ENCODE results near the gene CFAP90. TPM values are rescaled to one million over a fixed set of nuclear protein-coding genes. Genes with fewer than 3 reads are reported as not detected.

CFAP90 gene
- total RNA-seq, 1 donor from 2014 or later: not detected

DNA sequence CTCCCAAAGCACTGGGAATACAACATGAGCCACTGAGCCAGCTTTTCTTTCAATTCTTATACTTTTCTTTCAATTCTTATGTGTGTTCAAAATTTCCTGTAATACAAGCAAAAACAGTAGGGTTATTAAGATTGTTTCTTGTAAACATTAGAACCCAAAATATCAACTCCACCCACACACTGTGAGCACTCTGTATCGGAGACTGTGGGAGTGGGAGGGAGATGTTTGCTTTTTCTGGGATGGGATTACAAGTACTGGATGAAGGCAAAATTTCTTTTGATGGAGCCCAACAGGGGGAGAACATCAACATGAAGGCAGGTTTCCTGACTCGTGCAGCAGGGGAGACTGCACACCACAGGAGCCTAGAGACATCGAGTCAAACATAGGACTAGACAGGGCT, 4.7 kb upstream of the CFAP90 start:
- Histone ChIP-seq H3K36me3 (ENCODE audit: control insufficient read depth, insufficient read depth, low read length) (peaks cover 1% of the 10 kb centered on the region), H3K27me3 (ENCODE audit: control insufficient read depth, insufficient read depth, low read length) (peaks cover 3% of the 10 kb centered on the region), H3K4me3 (ENCODE audit: low read depth, low read length) (no peak overlapping the region)
- TF ChIP-seq, protein P1, sequence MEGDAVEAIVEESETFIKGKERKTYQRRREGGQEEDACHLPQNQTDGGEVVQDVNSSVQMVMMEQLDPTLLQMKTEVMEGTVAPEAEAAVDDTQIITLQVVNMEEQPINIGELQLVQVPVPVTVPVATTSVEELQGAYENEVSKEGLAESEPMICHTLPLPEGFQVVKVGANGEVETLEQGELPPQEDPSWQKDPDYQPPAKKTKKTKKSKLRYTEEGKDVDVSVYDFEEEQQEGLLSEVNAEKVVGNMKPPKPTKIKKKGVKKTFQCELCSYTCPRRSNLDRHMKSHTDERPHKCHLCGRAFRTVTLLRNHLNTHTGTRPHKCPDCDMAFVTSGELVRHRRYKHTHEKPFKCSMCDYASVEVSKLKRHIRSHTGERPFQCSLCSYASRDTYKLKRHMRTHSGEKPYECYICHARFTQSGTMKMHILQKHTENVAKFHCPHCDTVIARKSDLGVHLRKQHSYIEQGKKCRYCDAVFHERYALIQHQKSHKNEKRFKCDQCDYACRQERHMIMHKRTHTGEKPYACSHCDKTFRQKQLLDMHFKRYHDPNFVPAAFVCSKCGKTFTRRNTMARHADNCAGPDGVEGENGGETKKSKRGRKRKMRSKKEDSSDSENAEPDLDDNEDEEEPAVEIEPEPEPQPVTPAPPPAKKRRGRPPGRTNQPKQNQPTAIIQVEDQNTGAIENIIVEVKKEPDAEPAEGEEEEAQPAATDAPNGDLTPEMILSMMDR (IDR thresholded peaks at IDR 0.05; ENCODE audit: insufficient read depth, low read length, poor library complexity, severe bottlenecking): no peak
- no peak for DNase-seq (ENCODE audit: low read depth)

DNA sequence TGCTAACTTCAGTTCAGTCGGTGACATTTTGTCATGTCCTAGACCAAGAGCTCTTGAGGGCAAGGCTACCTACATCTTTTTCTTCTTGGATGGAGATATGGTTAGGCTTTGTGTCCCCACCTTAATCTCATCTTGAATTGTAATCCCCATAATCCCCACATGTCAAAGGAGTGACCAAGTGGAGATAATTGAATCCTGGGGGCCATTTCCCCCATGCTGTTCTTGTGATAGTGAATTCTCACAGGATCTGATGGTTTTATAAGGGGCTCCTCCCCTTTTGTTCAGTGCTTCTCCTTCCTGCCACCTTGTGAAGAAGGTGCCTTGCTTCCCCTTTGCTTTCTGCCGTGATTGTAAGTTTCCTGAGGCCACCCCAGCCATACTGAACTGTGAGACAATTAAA, 2.1 kb upstream of the CFAP90 start:
- peaks cover 12% of the 10 kb centered on the region for H3K27me3 ChIP-seq (ENCODE audit: control insufficient read depth, insufficient read depth, low read length)
- TF ChIP-seq, protein P1 (IDR thresholded peaks at IDR 0.05; ENCODE audit: insufficient read depth, low read length, poor library complexity, severe bottlenecking): no peak
- no peak overlapping the region for H3K4me3 ChIP-seq (ENCODE audit: low read depth, low read length)
- DNase-seq (ENCODE audit: low read depth): no peak
- H3K36me3 ChIP-seq (ENCODE audit: control insufficient read depth, insufficient read depth, low read length): no peaks in the 10 kb centered on the region

DNA sequence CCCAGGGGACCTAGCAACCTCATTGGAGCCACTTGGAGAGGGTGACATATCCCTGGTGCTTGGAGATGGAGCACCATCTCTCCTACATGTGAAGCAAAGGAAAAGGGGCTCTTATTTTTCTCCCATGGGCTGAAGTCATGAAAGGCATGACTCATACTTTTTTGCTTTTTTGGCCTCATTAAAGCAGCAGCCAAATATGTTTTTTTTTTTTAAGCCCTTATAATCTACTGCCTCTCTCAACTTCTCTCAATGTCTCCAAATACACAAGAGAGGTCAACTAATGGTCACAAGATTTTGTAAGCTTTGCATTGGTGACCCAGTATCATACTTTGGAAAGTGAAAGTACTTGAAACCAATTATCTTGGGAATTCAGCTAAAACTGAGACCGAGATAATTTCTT, 1.6 kb upstream of the CFAP90 start:
- no peak for DNase-seq (ENCODE audit: low read depth)
- TF ChIP-seq, protein P1 (IDR thresholded peaks at IDR 0.05; ENCODE audit: insufficient read depth, low read length, poor library complexity, severe bottlenecking): no peak
- peaks cover 12% of the 10 kb centered on the region for H3K27me3 ChIP-seq (ENCODE audit: control insufficient read depth, insufficient read depth, low read length)
- no peaks in the 10 kb centered on the region for H3K36me3 ChIP-seq (ENCODE audit: control insufficient read depth, insufficient read depth, low read length)
- no peak overlapping the region for H3K4me3 ChIP-seq (ENCODE audit: low read depth, low read length)

DNA sequence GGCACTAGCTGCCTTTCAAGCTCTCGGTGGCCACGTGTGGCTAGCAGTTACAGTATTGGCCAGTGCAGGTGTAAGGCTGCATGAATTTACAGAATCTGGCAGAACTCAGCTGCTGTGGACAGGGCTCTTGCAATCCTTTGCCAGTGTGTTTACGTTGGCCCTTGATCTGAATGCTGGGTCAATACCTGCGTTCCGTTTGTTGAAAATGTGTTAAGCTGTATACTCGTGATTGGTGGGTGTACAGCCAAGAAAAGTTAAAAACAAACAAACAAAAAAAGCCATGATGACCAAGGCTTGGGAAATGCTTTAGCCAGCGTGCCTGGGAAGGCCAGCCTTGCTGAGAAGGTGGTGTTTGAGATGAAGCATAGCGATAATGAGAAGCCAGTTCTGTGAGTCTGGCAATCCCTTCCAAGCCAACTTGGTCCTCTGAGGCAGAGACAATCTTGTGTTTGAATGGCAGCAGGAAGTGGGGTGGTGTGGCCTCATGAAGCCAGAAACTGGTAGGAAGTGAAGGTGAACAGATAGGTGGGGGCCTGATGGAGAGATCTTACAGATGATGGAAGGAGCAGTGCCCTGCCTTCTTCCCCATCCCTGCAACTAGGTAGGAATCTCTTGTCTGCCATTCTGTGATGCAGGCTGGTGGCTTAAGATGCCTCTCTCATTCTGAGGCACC, 820 bp upstream of the CFAP90 start:
- TF ChIP-seq, protein P1 (IDR thresholded peaks at IDR 0.05; ENCODE audit: insufficient read depth, low read length, poor library complexity, severe bottlenecking): no peak
- H3K4me3 ChIP-seq (ENCODE audit: low read depth, low read length): no peak overlapping the region
- DNase-seq (ENCODE audit: low read depth): no peak

DNA sequence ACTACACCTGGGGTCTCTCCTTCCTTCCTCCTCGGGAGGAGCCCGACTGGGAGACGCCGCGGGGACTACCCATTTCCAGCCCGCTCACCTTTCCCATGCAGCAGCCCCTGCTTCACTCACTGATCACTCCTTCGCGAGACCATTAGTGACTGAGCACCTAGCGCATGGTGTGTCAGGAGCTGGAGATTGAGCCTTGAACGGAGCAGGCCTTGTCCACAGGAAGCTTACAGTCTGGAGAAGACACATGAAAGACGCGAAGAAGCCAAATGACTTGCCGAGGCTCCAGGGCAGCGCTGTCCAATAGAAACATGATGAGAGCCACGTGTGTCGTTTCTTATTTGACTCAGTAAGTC, 283 bp upstream of the CFAP90 start:
- TF ChIP-seq, protein P1 (IDR thresholded peaks at IDR 0.05; ENCODE audit: insufficient read depth, low read length, poor library complexity, severe bottlenecking): no peak
- H3K36me3 ChIP-seq (ENCODE audit: control insufficient read depth, insufficient read depth, low read length): no peaks in the 10 kb centered on the region
- peak overlapping the region; percentile 61 for H3K4me3 ChIP-seq (ENCODE audit: low read depth, low read length)
- DNase-seq (ENCODE audit: low read depth): no peak
- peaks cover 12% of the 10 kb centered on the region for H3K27me3 ChIP-seq (ENCODE audit: control insufficient read depth, insufficient read depth, low read length)

More for the DNA sequence above, 820 bp upstream of the CFAP90 start:
- Histone ChIP-seq H3K36me3 (ENCODE audit: control insufficient read depth, insufficient read depth, low read length) (no peaks in the 10 kb centered on the region), H3K27me3 (ENCODE audit: control insufficient read depth, insufficient read depth, low read length) (peaks cover 12% of the 10 kb centered on the region)
